H1 (cell line): ENCODE data around the gene USH2A. TPM values are rescaled to one million over a fixed set of nuclear protein-coding genes. Genes with fewer than 3 reads are reported as not detected.

Source experiments
- CTCF ChIA-PET: fragments of 300-600 bp; sonication (Branson Sonifier 250); formaldehyde crosslinking; loops from one replicate; lab custom pipeline; 2021; ENCODE audit not compliant: partially characterized antibody; lab: Charles Lee
- POLR2A ChIA-PET: fragments of 300-600 bp; sonication (Branson Sonifier 250); formaldehyde crosslinking; loops from one replicate; lab custom pipeline; 2021; ENCODE audit warnings: inconsistent platforms; ENCODE audit not compliant: partially characterized antibody; lab: Charles Lee
- DNase-seq, 2 experiments: peaks; one replicate each; pipeline versions ENCODE4 v3.0.0 to v3.0.0-alpha.2; 2010 to 2022; ENCODE audit warnings: low spot score in 2 of 2, low read depth in 1 of 2, mixed read lengths in 1 of 2
- FAIRE-seq: peaks from 2 replicates; lab custom pipeline; 2011; peaks lifted over from hg19 to GRCh38; lab: Jason Lieb, UNC
- H2AFZ ChIP-seq: 2 replicates; pipeline ENCODE4 v1.8.1; 2012; ENCODE audit warnings: low read length, inconsistent platforms
- H2AK5ac ChIP-seq: 2 replicates; pipeline ENCODE4 v1.6.1; 2013; ENCODE audit warnings: low read depth, low read length
- H2BK120ac ChIP-seq: replicated peaks from 2 replicates; pipeline ENCODE3; 2013; ENCODE audit warnings: low read depth, low read length, inconsistent platforms
- H2BK12ac ChIP-seq: 2 replicates; pipeline ENCODE4 v1.6.1; 2013; ENCODE audit warnings: low read depth, low read length
- H2BK15ac ChIP-seq: 2 replicates; pipeline ENCODE4 v1.6.1; 2013; ENCODE audit warnings: low read length
- H2BK20ac ChIP-seq: 2 replicates; pipeline ENCODE4 v1.6.1; 2013; ENCODE audit warnings: low read length
- H2BK5ac ChIP-seq: 2 replicates; pipeline ENCODE4 v1.6.1; 2013; ENCODE audit warnings: low read depth, low read length
- H3K14ac ChIP-seq: 2 replicates; pipeline ENCODE4 v1.6.1; 2013; ENCODE audit warnings: inconsistent platforms; ENCODE audit not compliant: insufficient read length
- H3K18ac ChIP-seq: 2 replicates; pipeline ENCODE4 v1.6.1; 2013; ENCODE audit warnings: low read length; ENCODE audit errors: extremely low read depth
- H3K23ac ChIP-seq: 2 replicates; pipeline ENCODE4 v1.6.1; 2013; ENCODE audit warnings: inconsistent platforms; ENCODE audit not compliant: insufficient read length
- H3K23me2 ChIP-seq: 2 replicates; pipeline ENCODE4 v1.6.1; 2013; ENCODE audit warnings: low read depth, low read length
- H3K27ac ChIP-seq: 2 replicates; pipeline ENCODE4 v1.6.1; 2011; ENCODE audit warnings: low read depth, low read length, inconsistent platforms
- H3K27me3 ChIP-seq, 4 experiments: replicated peaks in 1 of 4; 1 replicate in 1 of 4; 2 replicates in 3 of 4; pipeline versions ENCODE4 v1.6.1 to v1.8.1; 2011 to 2013; ENCODE audit warnings: low read length in 3 of 4, mild to moderate bottlenecking in 3 of 4, inconsistent platforms in 2 of 4, mixed read lengths in 2 of 4, moderate library complexity in 1 of 4; ENCODE audit not compliant: control insufficient read depth in 3 of 4, insufficient read depth in 3 of 4; ENCODE audit errors: extremely low read depth in 1 of 4
- H3K36me3 ChIP-seq, 4 experiments: 2 replicates each; pipeline versions ENCODE4 v1.6.1 to v1.8.1; 2011 to 2013; ENCODE audit warnings: mild to moderate bottlenecking in 4 of 4, low read length in 3 of 4, moderate library complexity in 2 of 4, control low read depth in 1 of 4, inconsistent platforms in 1 of 4; ENCODE audit not compliant: insufficient read depth in 4 of 4, control insufficient read depth in 2 of 4
- H3K4ac ChIP-seq: replicated peaks from 2 replicates; pipeline ENCODE3; 2013; ENCODE audit warnings: low read length, low read depth, mixed read lengths, inconsistent platforms; ENCODE audit not compliant: insufficient read length
- H3K4me1 ChIP-seq, 4 experiments: replicated peaks in 1 of 4; 1 replicate in 1 of 4; 2 replicates in 3 of 4; pipeline versions ENCODE4 v1.6.1 to v1.8.1; 2011 to 2013; ENCODE audit warnings: low read length in 3 of 4, inconsistent platforms in 2 of 4, mixed read lengths in 1 of 4; ENCODE audit not compliant: insufficient read depth in 4 of 4, control insufficient read depth in 3 of 4
- H3K4me2 ChIP-seq, 2 experiments: 2 replicates each; pipeline versions ENCODE4 v1.6.1 to v1.8.1; 2011 to 2013; ENCODE audit warnings: low read depth in 2 of 2, low read length in 2 of 2, control low read depth in 1 of 2, inconsistent platforms in 1 of 2, mild to moderate bottlenecking in 1 of 2; ENCODE audit not compliant: insufficient read depth in 1 of 2
- H3K4me3 ChIP-seq, 4 experiments: fragments of 200-600, 300-600 bp in 1 of 4; sonication (generic), shearing (Covaris generic), sonication (Bioruptor Twin) in 1 of 4; 2 replicates each; pipeline versions ENCODE4 v1.5.1 to v1.8.1; 2011 to 2016; ENCODE audit warnings: low read length in 4 of 4, low read depth in 3 of 4, control low read depth in 2 of 4, inconsistent platforms in 2 of 4, mild to moderate bottlenecking in 2 of 4, mixed read lengths in 1 of 4, moderate library complexity in 1 of 4; ENCODE audit not compliant: insufficient read depth in 2 of 4; ENCODE audit errors: extremely low read depth in 1 of 4
- H3K56ac ChIP-seq: replicated peaks from 2 replicates; pipeline ENCODE3; 2013; ENCODE audit warnings: low read depth, mild to moderate bottlenecking, mixed read lengths, low read length, inconsistent platforms; ENCODE audit not compliant: insufficient read length
- H3K79me1 ChIP-seq: 2 replicates; pipeline ENCODE4 v1.6.1; 2013; ENCODE audit warnings: low read depth, low read length, control low read depth
- H3K79me2 ChIP-seq, 2 experiments: 2 replicates each; pipeline versions ENCODE4 v1.6.1 to v1.8.1; 2012 to 2013; ENCODE audit warnings: low read length in 2 of 2, mild to moderate bottlenecking in 2 of 2, inconsistent platforms in 1 of 2; ENCODE audit not compliant: insufficient read depth in 2 of 2, control insufficient read depth in 1 of 2
- H3K9ac ChIP-seq, 4 experiments: replicated peaks in 1 of 4; 1 replicate in 1 of 4; 2 replicates in 3 of 4; pipeline versions ENCODE4 v1.6.1 to v1.8.1; 2011 to 2013; ENCODE audit warnings: low read depth in 3 of 4, low read length in 3 of 4, control low read depth in 2 of 4, mild to moderate bottlenecking in 2 of 4, moderate library complexity in 2 of 4, inconsistent platforms in 1 of 4; ENCODE audit errors: extremely low read depth in 1 of 4
- H3K9me3 ChIP-seq, 2 experiments: 2 replicates each; pipeline versions ENCODE4 v1.6.1 to v1.8.1; 2012 to 2013; ENCODE audit warnings: mild to moderate bottlenecking in 2 of 2, moderate library complexity in 2 of 2, control low read depth in 1 of 2, inconsistent platforms in 1 of 2, low read depth in 1 of 2, low read length in 1 of 2, mixed read lengths in 1 of 2; ENCODE audit not compliant: insufficient read depth in 2 of 2
- H4K20me1 ChIP-seq, 2 experiments: replicated peaks in 1 of 2; 2 replicates each; pipeline versions ENCODE3 to v1.8.1; 2011 to 2013; ENCODE audit warnings: inconsistent platforms in 2 of 2, low read length in 2 of 2, mild to moderate bottlenecking in 1 of 2; ENCODE audit not compliant: insufficient read depth in 2 of 2, control insufficient read depth in 1 of 2
- H4K5ac ChIP-seq: 2 replicates; pipeline ENCODE4 v1.6.1; 2013; ENCODE audit warnings: low read length, low read depth, mixed read lengths, inconsistent platforms; ENCODE audit not compliant: insufficient read length
- H4K8ac ChIP-seq: 2 replicates; pipeline ENCODE4 v1.8.0; 2013; ENCODE audit warnings: mild to moderate bottlenecking, moderate library complexity, low read length, inconsistent platforms; ENCODE audit not compliant: insufficient read depth; ENCODE audit errors: extremely low read depth
- H4K91ac ChIP-seq: replicated peaks from 2 replicates; pipeline ENCODE3; 2013; ENCODE audit warnings: low read length, mixed read lengths, inconsistent platforms; ENCODE audit not compliant: insufficient read length
- EGR1 ChIP-seq: IDR thresholded peaks from 2 replicates; pipeline ENCODE4 v1.6.1; 2011; ENCODE audit warnings: low read depth, low read length, borderline replicate concordance
- FOSL1 ChIP-seq: IDR thresholded peaks from 2 replicates; pipeline ENCODE4 v1.6.1; 2011; ENCODE audit warnings: mild to moderate bottlenecking, low read depth, low read length, moderate library complexity; ENCODE audit not compliant: insufficient read depth
- JUND ChIP-seq: IDR thresholded peaks from 2 replicates; pipeline ENCODE4 v1.6.1; 2011; ENCODE audit warnings: mild to moderate bottlenecking, improper control_type of control experiment, low read length
- NANOG ChIP-seq: IDR thresholded peaks from 2 replicates; pipeline ENCODE4 v1.6.1; 2011; ENCODE audit warnings: low read length, low read depth, mild to moderate bottlenecking, inconsistent platforms; ENCODE audit not compliant: insufficient read depth, poor library complexity, severe bottlenecking
- SUZ12 ChIP-seq: fragments of 200-600 bp; sonication (generic); IDR thresholded peaks from 2 replicates; pipeline ENCODE4 v1.6.1; 2012; ENCODE audit warnings: mild to moderate bottlenecking, inconsistent platforms, low read length, moderate library complexity, mixed read lengths
- WGBS, 2 experiments: shearing (Covaris generic) in 1 of 2; methylation state at CpG; one replicate each; pipeline versions ENCODE4 v1.1.6 to v1.1.7; 2013 to 2015; ENCODE audit warnings: low lambda C conversion rate in 2 of 2, mixed read lengths in 2 of 2, inconsistent platforms in 1 of 2, low coverage in 1 of 2, missing lambda C conversion rate in 1 of 2; ENCODE audit not compliant: insufficient replicate concordance in 2 of 2, insufficient coverage in 1 of 2, insufficient read length in 1 of 2; ENCODE audit errors: extremely low coverage in 1 of 2, missing lambda C conversion rate in 1 of 2; 5-methylcytosine and 5-hydroxymethylcytosine counted together
- polyA plus RNA-seq, 7 experiments: library from polyadenylated mRNA; depleted of rRNA in 3 of 7; stranded (reverse) in 5 of 7; unstranded in 2 of 7; fragments of >200 nt in 5 of 7; fragments of 200-250 nt in 2 of 7; gene quantifications; 1 replicate in 5 of 7; 2 replicates in 1 of 7; 4 replicates in 1 of 7; pipeline versions ENCODE4 v1.2.1 to v1.2.3, GENCODE V29; 2011 to 2013; ENCODE audit warnings: missing spikeins in 2 of 7, mixed read lengths in 2 of 7
- total RNA-seq: library from RNA; stranded (reverse); fragmentation: NEBNext Ultra II Directional; extraction: Animal tissue kit (Norgen Biotek cat#: 25700); gene quantifications from 2 replicates; pipeline ENCODE4 v1.2.1, GENCODE V29; 2021
- TF ChIP-seq, protein P1 (sequence below): IDR thresholded peaks from 2 replicates; pipeline ENCODE4 v1.6.1; 2011; ENCODE audit warnings: low read depth, mild to moderate bottlenecking, low read length; ENCODE audit not compliant: insufficient read depth

USH2A gene
- total and polyA plus RNA-seq, 2 of the 8 experiments (the other 6 are each of a cell fraction or from before 2014, with no cell fraction given): 0.02 to 0.17 TPM

DNA sequence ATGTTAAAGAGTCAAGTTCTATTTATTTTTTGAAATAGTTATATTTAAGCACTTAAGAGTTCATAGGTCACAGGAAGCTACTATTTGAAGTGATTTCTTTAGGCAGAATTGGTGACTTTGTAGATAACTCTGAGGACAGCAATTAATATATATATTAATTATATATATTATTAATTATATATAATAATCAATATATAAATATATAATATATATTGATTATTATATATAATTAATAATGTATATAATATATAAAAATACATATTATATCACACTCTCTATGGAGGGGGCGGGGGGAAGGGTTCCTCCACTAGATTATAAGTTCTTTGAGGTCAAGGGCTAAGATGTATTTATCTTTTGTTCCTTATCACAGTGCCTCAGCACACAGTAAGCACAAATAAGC, 547.5 kb downstream of the USH2A start:
- H2BK15ac ChIP-seq: no peak overlapping the region
- FAIRE-seq (no peak), DNase-seq (no peak)
- 100% methylated on average over 1 of the region's 1 CpG; no CpG with 5 or more reads in 1 of the 2 experiments for WGBS, 2 experiments
- no peak overlapping the region for H3K23ac ChIP-seq
- H3K14ac ChIP-seq: no peak overlapping the region
- no peaks in the 10 kb centered on the region for H3K36me3 ChIP-seq
- ChIA-PET CTCF (interaction anchor here (0.7 to 1.1 kb wide), 2 partner anchors 874 to 1109 kb away, joined by 3 to 4 read pairs; no protein-coding TSS in a partner anchor), POLR2A (interaction anchor here (0.7 kb wide), 1 partner anchor 65 kb away, joined by 3 read pairs; no protein-coding TSS in a partner anchor)
- no peak overlapping the region for H3K18ac ChIP-seq
- no peaks in the 10 kb centered on the region for H3K23me2 ChIP-seq
- no peaks in the 10 kb centered on the region for H4K20me1 ChIP-seq
- H2AK5ac ChIP-seq: no peak overlapping the region
- H3K4me1 ChIP-seq: no peaks in the 10 kb centered on the region
- no peak overlapping the region for H3K4me3 ChIP-seq
- H4K91ac ChIP-seq: no peak overlapping the region
- no peak overlapping the region for H2BK5ac ChIP-seq
- no peaks in the 10 kb centered on the region for H3K79me2 ChIP-seq
- no peak overlapping the region for H3K4me2 ChIP-seq
- H4K8ac ChIP-seq: no peak overlapping the region
- no peak overlapping the region for H3K9ac ChIP-seq
- no peak overlapping the region for H3K4ac ChIP-seq
- no peaks in the 10 kb centered on the region for H3K9me3 ChIP-seq
- H3K56ac ChIP-seq: no peak overlapping the region
- H3K79me1 ChIP-seq: no peaks in the 10 kb centered on the region
- H2BK20ac ChIP-seq: no peak overlapping the region
- no peak overlapping the region for H3K27ac ChIP-seq
- no peak overlapping the region for H4K5ac ChIP-seq
- H2BK12ac ChIP-seq: no peak overlapping the region
- no peak for TF ChIP-seq JUND
- TF ChIP-seq EGR1: no peak
- no peak for TF ChIP-seq FOSL1
- TF ChIP-seq SUZ12: no peak
- TF ChIP-seq, protein P1, sequence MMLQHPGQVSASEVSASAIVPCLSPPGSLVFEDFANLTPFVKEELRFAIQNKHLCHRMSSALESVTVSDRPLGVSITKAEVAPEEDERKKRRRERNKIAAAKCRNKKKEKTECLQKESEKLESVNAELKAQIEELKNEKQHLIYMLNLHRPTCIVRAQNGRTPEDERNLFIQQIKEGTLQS: no peak
- no peak for TF ChIP-seq NANOG
- H2AFZ ChIP-seq: no peak overlapping the region
- H2BK120ac ChIP-seq: no peak overlapping the region
- no peaks in the 10 kb centered on the region for H3K27me3 ChIP-seq
